ENCODE measurements around the gene FAN1.

DNA sequence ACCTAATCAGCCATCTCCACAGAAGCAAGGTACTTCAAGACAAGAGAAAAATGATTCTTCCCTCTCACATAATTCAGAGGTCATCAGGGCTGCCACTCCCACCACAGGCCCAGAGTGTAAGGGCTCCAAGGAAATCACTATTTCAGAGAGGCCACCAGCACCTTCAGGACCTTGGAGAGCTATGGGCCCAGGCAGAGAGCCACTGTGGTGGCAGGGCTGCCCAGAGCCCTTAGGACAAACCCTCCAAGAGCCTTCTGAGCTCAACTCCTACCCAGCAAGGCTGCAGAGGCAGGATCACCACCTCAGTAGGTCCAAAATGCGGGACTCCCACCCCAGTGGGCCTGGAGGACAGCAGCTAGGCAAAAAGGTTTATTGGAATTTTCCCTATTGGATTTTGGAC lies 17.9 kb upstream of the FAN1 start:
- TF ChIP-seq, protein P1, sequence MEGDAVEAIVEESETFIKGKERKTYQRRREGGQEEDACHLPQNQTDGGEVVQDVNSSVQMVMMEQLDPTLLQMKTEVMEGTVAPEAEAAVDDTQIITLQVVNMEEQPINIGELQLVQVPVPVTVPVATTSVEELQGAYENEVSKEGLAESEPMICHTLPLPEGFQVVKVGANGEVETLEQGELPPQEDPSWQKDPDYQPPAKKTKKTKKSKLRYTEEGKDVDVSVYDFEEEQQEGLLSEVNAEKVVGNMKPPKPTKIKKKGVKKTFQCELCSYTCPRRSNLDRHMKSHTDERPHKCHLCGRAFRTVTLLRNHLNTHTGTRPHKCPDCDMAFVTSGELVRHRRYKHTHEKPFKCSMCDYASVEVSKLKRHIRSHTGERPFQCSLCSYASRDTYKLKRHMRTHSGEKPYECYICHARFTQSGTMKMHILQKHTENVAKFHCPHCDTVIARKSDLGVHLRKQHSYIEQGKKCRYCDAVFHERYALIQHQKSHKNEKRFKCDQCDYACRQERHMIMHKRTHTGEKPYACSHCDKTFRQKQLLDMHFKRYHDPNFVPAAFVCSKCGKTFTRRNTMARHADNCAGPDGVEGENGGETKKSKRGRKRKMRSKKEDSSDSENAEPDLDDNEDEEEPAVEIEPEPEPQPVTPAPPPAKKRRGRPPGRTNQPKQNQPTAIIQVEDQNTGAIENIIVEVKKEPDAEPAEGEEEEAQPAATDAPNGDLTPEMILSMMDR (IDR thresholded peaks at IDR 0.05): no peak
- TF ChIP-seq POLR2A (IDR thresholded peaks at IDR 0.05): no peak
